T-cell (primary cell): ENCODE results near the gene RNF141. TPM values are rescaled to one million over a fixed set of nuclear protein-coding genes. Genes with fewer than 3 reads are reported as not detected.

Experiments
- ATAC-seq, 4 experiments: fragments of 200-7000 bp in 3 of 4; fragments of 150-1000 bp in 1 of 4; cut with Tn5 transposase; replicated peaks in 1 of 4; 1 replicate in 3 of 4; 2 replicates in 1 of 4; pipeline ENCODE4 v1.10.0; 2021; ENCODE audit warnings: moderate library complexity in 3 of 4, mild to moderate bottlenecking in 2 of 4, moderate number of reproducible peaks in 1 of 4
- CTCF ChIA-PET, 2 donors: fragments of 300-600 bp; sonication (Branson Sonifier 250); formaldehyde crosslinking; loops; one replicate each; lab custom pipeline; 2022; ENCODE audit warnings: antibody characterized with exemption in 2 of 2; lab: Charles Lee
- POLR2A ChIA-PET, 2 donors: fragments of 300-600 bp; sonication (Branson Sonifier 250); formaldehyde crosslinking; loops; one replicate each; lab custom pipeline; 2022; ENCODE audit warnings: antibody characterized with exemption in 2 of 2; lab: Charles Lee
- DNase-seq, 35 experiments: peaks; one replicate each; pipeline versions ENCODE4 v3.0.0 to v3.0.0-alpha.2; 2013 to 2023
- H3K27ac ChIP-seq: one replicate; pipeline ENCODE4 v1.5.1; 2013; ENCODE audit warnings: low read length
- H3K27me3 ChIP-seq, 2 experiments: replicated peaks in 1 of 2; 1 replicate in 1 of 2; 2 replicates in 1 of 2; pipeline versions ENCODE4 v1.6.1 to v1.7.0; 2013; ENCODE audit warnings: low read length in 1 of 2, mixed read lengths in 1 of 2; ENCODE audit not compliant: control insufficient read depth in 2 of 2, insufficient read depth in 2 of 2; ENCODE audit errors: extremely low read depth in 1 of 2
- H3K36me3 ChIP-seq, 2 donors: 1 replicate in 1 of 2; 2 replicates in 1 of 2; pipeline versions ENCODE4 v1.6.1 to v1.7.0; 2013; ENCODE audit warnings: low read length in 1 of 2; ENCODE audit not compliant: control insufficient read depth in 2 of 2, insufficient read depth in 1 of 2; ENCODE audit errors: extremely low read depth in 1 of 2
- H3K4me1 ChIP-seq, 2 experiments: 1 replicate in 1 of 2; 2 replicates in 1 of 2; pipeline versions ENCODE4 v1.6.1 to v1.7.0; 2013; ENCODE audit warnings: low read length in 2 of 2, mixed read lengths in 1 of 2; ENCODE audit not compliant: insufficient read depth in 2 of 2, control insufficient read depth in 1 of 2; ENCODE audit errors: extremely low read depth in 1 of 2
- H3K4me3 ChIP-seq, 2 donors: 1 replicate in 1 of 2; 2 replicates in 1 of 2; pipeline versions ENCODE4 v1.5.1 to v1.7.0; 2013; ENCODE audit warnings: mild to moderate bottlenecking in 2 of 2, low read length in 1 of 2, moderate library complexity in 1 of 2; ENCODE audit not compliant: control insufficient read depth in 1 of 2; ENCODE audit errors: extremely low read depth in 1 of 2
- H3K9me3 ChIP-seq: 2 replicates; pipeline ENCODE4 v1.7.0; 2013
- H3K27ac Mint-ChIP-seq, 2 donors: one replicate each; pipeline ENCODE4 v1.8.0; 2020 to 2021; ENCODE audit warnings: mild to moderate bottlenecking in 2 of 2, mixed read lengths in 2 of 2
- H3K27me3 Mint-ChIP-seq, 2 donors: one replicate each; pipeline ENCODE4 v1.8.0; 2021 to 2022; ENCODE audit warnings: mixed read lengths in 2 of 2
- H3K36me3 Mint-ChIP-seq: one replicate; pipeline ENCODE4 v1.8.0; 2021; ENCODE audit warnings: mixed read lengths
- H3K4me1 Mint-ChIP-seq, 3 donors: one replicate each; pipeline ENCODE4 v1.8.0; 2020 to 2022; ENCODE audit warnings: mixed read lengths in 3 of 3, mild to moderate bottlenecking in 1 of 3
- H3K4me3 Mint-ChIP-seq, 3 donors: one replicate each; pipeline ENCODE4 v1.8.0; 2020 to 2022; ENCODE audit warnings: mild to moderate bottlenecking in 3 of 3, mixed read lengths in 3 of 3, moderate library complexity in 3 of 3
- H3K9me3 Mint-ChIP-seq, 3 donors: one replicate each; pipeline ENCODE4 v1.8.0; 2020 to 2022; ENCODE audit warnings: mixed read lengths in 3 of 3
- WGBS: methylation state at CpG from one replicate; pipeline ENCODE4 v1.1.5; 2013; ENCODE audit warnings: missing lambda C conversion rate; ENCODE audit not compliant: insufficient coverage; 5-methylcytosine and 5-hydroxymethylcytosine counted together
- total RNA-seq, 35 experiments: library from RNA in 6 of 35; stranded (reverse) in 6 of 35; fragments of 120-200 nt in 1 of 35; gene quantifications; one replicate each; pipeline versions ENCODE4 v1.2.1 to v1.2.4 and lab custom pipeline; 2013 to 2026

The RNF141 gene
- total RNA-seq, 5 donors from 2014 or later (not counting 1 experiment from before 2014, with no cell fraction given), result 15.1 to 17.3 (median 15.3) TPM

DNA sequence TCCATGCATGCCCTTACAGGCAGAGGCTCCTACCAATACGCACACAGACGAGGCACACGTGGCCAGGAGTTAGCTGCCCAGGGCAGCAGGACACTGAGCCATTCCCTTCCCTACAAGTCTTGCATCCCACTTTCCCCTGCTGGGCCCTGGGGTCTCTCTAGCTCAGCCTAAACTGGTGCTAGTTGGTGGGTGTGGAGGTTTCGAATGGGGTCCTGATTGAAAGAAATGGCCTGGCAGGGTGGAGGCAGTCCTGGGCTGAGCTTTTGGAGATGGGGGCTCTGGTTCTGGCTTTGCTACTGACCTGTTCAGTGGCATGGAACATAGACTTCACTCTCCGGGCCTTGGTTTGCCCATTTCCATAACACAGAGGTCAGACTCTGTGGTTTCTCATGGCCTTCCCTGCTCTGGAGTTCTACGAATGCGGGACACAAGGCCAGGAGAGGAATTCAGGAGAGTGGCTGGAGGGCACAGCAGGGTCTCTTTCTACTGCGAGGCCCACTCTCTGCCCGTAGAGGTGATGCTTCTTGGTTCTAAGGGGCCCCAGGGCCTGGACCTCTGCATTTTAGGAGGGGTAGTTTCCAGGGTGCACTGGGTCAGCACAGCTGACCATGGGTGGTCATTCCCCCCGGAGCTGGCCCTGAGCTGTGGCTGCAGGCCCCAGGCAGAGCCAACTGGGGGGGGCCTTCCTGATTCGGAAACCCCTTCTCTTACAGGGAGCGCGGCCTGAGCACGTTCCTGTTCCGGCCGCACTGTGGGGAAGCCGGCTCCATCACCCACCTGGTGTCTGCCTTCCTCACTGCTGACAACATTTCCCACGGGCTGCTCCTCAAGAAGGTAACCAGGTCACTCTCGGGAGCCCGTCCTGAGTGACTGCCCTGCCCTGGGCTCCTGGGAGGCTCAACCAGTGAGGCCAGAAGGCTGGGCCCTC, 40.0 kb downstream of the RNF141 start:
- peaks cover 40 to 84% of the 10 kb centered on the region in 2 donors for H3K36me3 ChIP-seq
- Mint-ChIP-seq H3K9me3 (no peaks in the 10 kb centered on the region), H3K27ac (no peak overlapping the region), H3K27me3 (no peaks in the 10 kb centered on the region), H3K4me1 (peaks cover 0 to 3% (median 0%) of the 10 kb centered on the region in 3 donors), H3K36me3 (peaks cover 59% of the 10 kb centered on the region), H3K4me3 (no peak overlapping the region)
- H3K27ac ChIP-seq, result no peak overlapping the region
- H3K4me1 ChIP-seq, result no peaks in the 10 kb centered on the region
- H3K27me3 ChIP-seq, result no peaks in the 10 kb centered on the region
- DNase-seq (no peak), ATAC-seq (no peak)
- CTCF ChIA-PET, result no interaction called here
- POLR2A ChIA-PET, result interaction anchor here in 1 of 2 donors (0.7 kb wide), 1 partner anchor 18 kb away, joined by 3 read pairs; no protein-coding TSS in a partner anchor
- no peak overlapping the region for H3K4me3 ChIP-seq
- no peaks in the 10 kb centered on the region for H3K9me3 ChIP-seq
- WGBS, result 93% methylated on average over 13 of the region's 20 CpGs

- ATAC-seq, result no peak
- Histone ChIP-seq H3K4me1 (no peaks in the 10 kb centered on the region), H3K4me3 (no peak overlapping the region), H3K27me3 (no peaks in the 10 kb centered on the region), H3K27ac (no peak overlapping the region), H3K36me3 (peaks cover 44 to 83% of the 10 kb centered on the region in 2 donors), H3K9me3 (no peaks in the 10 kb centered on the region)
- Mint-ChIP-seq H3K27me3 (no peaks in the 10 kb centered on the region), H3K9me3 (no peaks in the 10 kb centered on the region), H3K4me3 (no peak overlapping the region), H3K27ac (no peak overlapping the region), H3K36me3 (peaks cover 54% of the 10 kb centered on the region), H3K4me1 (peaks cover 0 to 3% (median 0%) of the 10 kb centered on the region in 3 donors)
- CTCF ChIA-PET, result no interaction called here
- 95% methylated on average over 15 of the region's 15 CpGs for WGBS
- POLR2A ChIA-PET, result no interaction called here
- DNase-seq, result no peak
Measured at GRCh38 chr11:10499874-10500601, 40.9 kb downstream of the RNF141 start.

GRCh38 chr11:10499452-10499851, 41.5 kb downstream of the RNF141 start:
- ATAC-seq (no peak), DNase-seq (no peak)
- Histone ChIP-seq H3K4me3 (no peak overlapping the region), H3K36me3 (peaks cover 44 to 83% of the 10 kb centered on the region in 2 donors), H3K27ac (no peak overlapping the region), H3K9me3 (no peaks in the 10 kb centered on the region), H3K4me1 (no peaks in the 10 kb centered on the region), H3K27me3 (no peaks in the 10 kb centered on the region)
- POLR2A ChIA-PET, result no interaction called here
- Mint-ChIP-seq H3K27me3 (no peaks in the 10 kb centered on the region), H3K4me3 (no peak overlapping the region), H3K9me3 (no peaks in the 10 kb centered on the region), H3K27ac (peak overlapping the region in 1 of 2 donors; percentile 17), H3K36me3 (peaks cover 52% of the 10 kb centered on the region), H3K4me1 (peaks cover 0 to 3% (median 0%) of the 10 kb centered on the region in 3 donors)
- CTCF ChIA-PET, result no interaction called here
- 100% methylated on average over 3 of the region's 5 CpGs for WGBS

DNA sequence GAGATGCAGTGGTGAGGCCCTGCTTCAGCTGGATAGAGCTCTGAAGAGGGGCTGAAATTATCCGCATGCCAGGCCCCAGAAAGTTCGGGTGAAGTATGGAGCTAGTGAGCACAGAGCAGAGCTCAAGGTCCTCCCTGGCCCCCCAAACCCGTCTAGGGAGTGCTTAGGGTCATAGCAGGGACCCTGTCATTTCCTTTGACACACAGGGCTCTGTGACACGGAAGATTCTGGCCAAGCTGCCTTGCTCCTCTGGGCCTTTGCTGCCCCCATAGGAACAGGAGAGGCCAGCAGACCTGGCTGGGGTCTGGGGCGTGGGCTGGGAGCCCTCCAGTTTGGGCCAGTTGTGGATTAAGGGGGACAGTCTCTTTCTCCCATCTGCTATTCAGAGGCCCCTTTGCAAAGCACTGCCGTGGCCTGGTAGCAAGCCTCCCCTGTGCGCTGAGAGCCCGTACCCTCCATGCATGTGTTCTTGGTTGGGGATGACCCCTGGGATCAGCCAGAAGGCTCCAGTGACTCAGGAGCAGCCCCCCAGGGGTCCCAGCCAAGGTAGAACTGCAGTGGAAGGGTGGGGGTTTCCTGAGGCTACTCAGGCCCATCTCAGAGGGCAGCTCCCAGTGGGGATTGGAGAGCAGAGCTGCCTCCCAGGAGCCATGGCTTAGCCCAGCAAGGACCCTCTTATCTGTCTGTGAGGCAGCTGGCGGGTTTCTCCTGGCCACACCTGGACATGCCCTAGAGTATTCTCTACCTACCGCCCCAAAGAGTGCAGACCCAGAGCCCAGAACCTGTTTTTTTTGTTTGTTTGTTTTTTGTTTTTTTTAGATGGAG, 42.3 kb downstream of the RNF141 start:
- H3K4me3 ChIP-seq, result no peak overlapping the region

GRCh38 chr11:10498022-10498400, 43.0 kb downstream of the RNF141 start:
- Mint-ChIP-seq H3K4me3 (no peak overlapping the region), H3K4me1 (peaks cover 0 to under 1% (median 0%) of the 10 kb centered on the region in 3 donors)

More for the DNA sequence above, 42.3 kb downstream of the RNF141 start:
- no peaks in the 10 kb centered on the region for H3K4me1 ChIP-seq
- H3K9me3 Mint-ChIP-seq, result no peaks in the 10 kb centered on the region
- H3K9me3 ChIP-seq, result no peaks in the 10 kb centered on the region
- no peak overlapping the region for H3K4me3 Mint-ChIP-seq
- H3K36me3 Mint-ChIP-seq, result peaks cover 52% of the 10 kb centered on the region
- peak in 1 of 35 experiments; percentile 6 for DNase-seq
- no peak overlapping the region for H3K27ac ChIP-seq
- ChIA-PET CTCF (interaction anchor here in 1 of 2 donors (1.5 kb wide), 1 partner anchor 40 kb away, joined by 3 read pairs; no protein-coding TSS in a partner anchor), POLR2A (no interaction called here)
- peaks cover 45 to 80% of the 10 kb centered on the region in 2 donors for H3K36me3 ChIP-seq
- no peaks in the 10 kb centered on the region for H3K27me3 Mint-ChIP-seq
- peaks cover 0 to 3% (median 0%) of the 10 kb centered on the region in 3 donors for H3K4me1 Mint-ChIP-seq
- no peak overlapping the region for H3K27ac Mint-ChIP-seq
- WGBS, result 92% methylated on average over 6 of the region's 10 CpGs
- no peak for ATAC-seq
- H3K27me3 ChIP-seq, result no peaks in the 10 kb centered on the region

More at GRCh38 chr11:10498022-10498400, 43.0 kb downstream of the RNF141 start:
- Mint-ChIP-seq H3K27me3 (no peaks in the 10 kb centered on the region), H3K9me3 (no peaks in the 10 kb centered on the region), H3K27ac (no peak overlapping the region), H3K36me3 (peaks cover 53% of the 10 kb centered on the region)
- ATAC-seq (no peak), DNase-seq (no peak)
- Histone ChIP-seq H3K27ac (no peak overlapping the region), H3K4me3 (no peak overlapping the region), H3K36me3 (peaks cover 51 to 85% of the 10 kb centered on the region in 2 donors), H3K9me3 (no peaks in the 10 kb centered on the region), H3K4me1 (no peaks in the 10 kb centered on the region), H3K27me3 (no peaks in the 10 kb centered on the region)
- ChIA-PET CTCF (interaction anchor here in 1 of 2 donors (1.5 kb wide), 1 partner anchor 39 kb away, joined by 3 read pairs; no protein-coding TSS in a partner anchor), POLR2A (no interaction called here)
- 98% methylated on average over 7 of the region's 7 CpGs for WGBS
